Measurements from ENCODE around the gene SMCO2. TPM values are rescaled to one million over a fixed set of nuclear protein-coding genes. Genes with fewer than 3 reads are reported as not detected.

Gene SMCO2
- total and polyA plus RNA-seq, 12 donors = 0.42 to 0.88 (median 0.56) TPM; not detected in 8

DNA sequence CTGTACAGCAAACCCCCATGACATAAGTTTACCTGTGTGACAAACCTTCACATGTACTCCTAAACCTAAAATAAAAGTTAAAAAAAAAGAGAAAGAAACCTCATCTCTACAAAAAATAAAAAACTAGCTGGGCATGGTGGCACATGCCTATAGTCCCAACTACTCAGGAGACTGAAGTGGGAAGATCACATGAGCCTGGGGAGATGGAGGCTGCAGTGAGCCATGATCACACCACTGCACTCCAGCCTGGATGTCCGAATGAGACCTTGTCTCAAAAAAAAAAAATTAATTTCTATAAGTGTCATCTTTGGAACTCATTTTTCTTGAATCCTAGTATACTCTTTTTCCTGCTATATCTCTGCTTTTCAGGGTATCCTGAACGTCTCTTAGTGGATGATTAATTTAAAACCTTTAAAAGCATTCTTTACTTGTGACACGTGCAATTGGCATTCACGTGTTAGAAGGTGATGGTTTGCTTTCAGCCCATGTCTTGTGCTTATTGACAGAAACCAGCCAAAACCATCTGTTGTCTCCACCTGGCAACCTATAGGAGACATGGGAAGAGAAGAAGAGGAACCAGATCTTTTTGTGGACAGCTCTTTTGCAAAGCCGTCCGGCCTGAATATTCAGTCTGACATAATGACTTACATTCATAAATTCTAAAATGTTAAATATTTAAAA is 46.9 kb downstream of the SMCO2 start:
- no peak for DNase-seq
- Histone ChIP-seq H3K36me3 (replicated peaks in 1 of 2) (no peaks in the 10 kb centered on the region), H3K9me3 (replicated peaks in 1 of 3) (no peaks in the 10 kb centered on the region), H3K27ac (no peak overlapping the region), H3K4me3 (no peak overlapping the region), H3K4me1 (replicated peaks in 1 of 2) (no peaks in the 10 kb centered on the region), H3K27me3 (no peaks in the 10 kb centered on the region)
- intact Hi-C loops (cut with DNase I) = no loop called here
- TF ChIP-seq, protein P1, sequence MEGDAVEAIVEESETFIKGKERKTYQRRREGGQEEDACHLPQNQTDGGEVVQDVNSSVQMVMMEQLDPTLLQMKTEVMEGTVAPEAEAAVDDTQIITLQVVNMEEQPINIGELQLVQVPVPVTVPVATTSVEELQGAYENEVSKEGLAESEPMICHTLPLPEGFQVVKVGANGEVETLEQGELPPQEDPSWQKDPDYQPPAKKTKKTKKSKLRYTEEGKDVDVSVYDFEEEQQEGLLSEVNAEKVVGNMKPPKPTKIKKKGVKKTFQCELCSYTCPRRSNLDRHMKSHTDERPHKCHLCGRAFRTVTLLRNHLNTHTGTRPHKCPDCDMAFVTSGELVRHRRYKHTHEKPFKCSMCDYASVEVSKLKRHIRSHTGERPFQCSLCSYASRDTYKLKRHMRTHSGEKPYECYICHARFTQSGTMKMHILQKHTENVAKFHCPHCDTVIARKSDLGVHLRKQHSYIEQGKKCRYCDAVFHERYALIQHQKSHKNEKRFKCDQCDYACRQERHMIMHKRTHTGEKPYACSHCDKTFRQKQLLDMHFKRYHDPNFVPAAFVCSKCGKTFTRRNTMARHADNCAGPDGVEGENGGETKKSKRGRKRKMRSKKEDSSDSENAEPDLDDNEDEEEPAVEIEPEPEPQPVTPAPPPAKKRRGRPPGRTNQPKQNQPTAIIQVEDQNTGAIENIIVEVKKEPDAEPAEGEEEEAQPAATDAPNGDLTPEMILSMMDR (IDR thresholded peaks at IDR 0.05) = no peak
- no peak for TF ChIP-seq POLR2A (IDR thresholded peaks at IDR 0.05)
- 61 to 69% (median 68%) methylated on average over 6 of the region's 6 CpGs for WGBS, 4 donors

DNA sequence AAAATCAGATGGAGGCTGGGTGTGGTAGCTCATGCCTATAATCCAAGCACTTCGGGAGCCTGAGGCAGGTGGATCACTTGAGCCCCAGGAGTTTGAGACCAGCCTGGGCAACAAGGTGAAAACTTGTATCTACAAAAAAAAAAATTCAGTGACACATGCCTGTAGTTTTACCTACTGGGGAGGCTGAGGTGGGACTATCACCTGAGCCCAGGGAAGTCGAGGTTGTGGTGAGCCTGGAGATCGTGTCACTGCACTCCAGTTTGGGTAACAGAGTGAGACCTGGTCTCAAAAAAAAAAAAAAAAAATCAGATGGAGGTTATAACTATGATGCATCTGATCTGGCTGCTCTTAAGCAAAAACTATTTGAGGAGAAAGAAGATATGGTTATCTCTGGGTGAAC is 50.9 kb downstream of the SMCO2 start:
- Histone ChIP-seq H3K4me1 (replicated peaks in 1 of 2) (no peaks in the 10 kb centered on the region), H3K9me3 (replicated peaks in 1 of 3) (no peaks in the 10 kb centered on the region), H3K27me3 (no peaks in the 10 kb centered on the region), H3K36me3 (replicated peaks in 1 of 2) (no peaks in the 10 kb centered on the region), H3K27ac (no peak overlapping the region), H3K4me3 (no peak overlapping the region)
- intact Hi-C loops (cut with DNase I) = no loop called here
- no peak for DNase-seq
- WGBS, 4 donors = 85 to 100% (median 91%) methylated on average over 2 to 3 of the region's 3 CpGs
- TF ChIP-seq, protein P1 (IDR thresholded peaks at IDR 0.05) = no peak
- no peak for TF ChIP-seq POLR2A (IDR thresholded peaks at IDR 0.05)

DNA sequence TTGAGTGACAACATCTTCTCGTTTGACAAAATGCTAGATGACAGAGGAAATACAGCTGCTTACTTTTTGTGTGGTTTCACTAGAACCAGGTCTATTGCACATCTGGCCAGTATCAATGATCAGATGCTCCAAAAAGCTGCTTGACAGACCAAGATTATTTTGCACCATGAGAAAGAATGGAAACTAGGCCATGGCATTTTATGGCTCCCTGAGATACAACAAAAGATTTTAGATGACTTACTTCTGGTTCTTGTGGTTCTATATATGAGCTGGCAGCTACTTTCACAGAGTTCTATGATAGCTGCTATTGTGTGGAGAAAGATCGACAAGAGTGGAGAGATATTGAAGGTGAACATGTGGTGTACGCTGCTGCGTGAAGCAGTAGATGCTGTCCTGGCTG is 51.6 kb downstream of the SMCO2 start:
- DNase-seq = no peak
- no peaks in the 10 kb centered on the region for H3K4me1 ChIP-seq (replicated peaks in 1 of 2)
- intact Hi-C loops (cut with DNase I) = no loop called here
- no peaks in the 10 kb centered on the region for H3K9me3 ChIP-seq (replicated peaks in 1 of 3)
- TF ChIP-seq, protein P1 (IDR thresholded peaks at IDR 0.05) = no peak
- no peak overlapping the region for H3K27ac ChIP-seq
- no peaks in the 10 kb centered on the region for H3K36me3 ChIP-seq (replicated peaks in 1 of 2)
- WGBS, 4 donors = 84 to 91% (median 91%) methylated on average over 4 of the region's 4 CpGs
- no peaks in the 10 kb centered on the region for H3K27me3 ChIP-seq
- H3K4me3 ChIP-seq = no peak overlapping the region

DNA sequence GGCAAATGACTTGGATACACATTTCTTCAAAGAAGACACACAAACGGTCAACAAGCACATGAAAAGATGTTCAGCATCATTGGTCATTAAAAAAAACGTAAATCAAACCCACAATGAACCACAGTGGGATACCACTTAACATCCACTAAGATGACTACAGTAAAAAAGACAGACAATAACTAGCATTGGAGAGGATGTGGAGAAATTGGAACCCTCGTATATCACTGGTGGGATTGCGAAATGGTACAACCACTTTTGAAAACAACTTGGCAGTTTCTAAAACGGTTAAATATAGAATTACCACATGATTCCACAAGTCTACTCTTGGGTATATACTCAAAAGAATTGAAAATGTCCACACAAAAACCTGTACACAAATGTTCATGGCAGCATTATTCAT is 52.2 kb downstream of the SMCO2 start:
- no peak overlapping the region for H3K4me3 ChIP-seq
- 74 to 86% (median 76%) methylated on average over 5 of the region's 5 CpGs for WGBS, 4 donors
- intact Hi-C loops (cut with DNase I) = no loop called here

More for the DNA sequence above, 52.2 kb downstream of the SMCO2 start:
- Histone ChIP-seq H3K9me3 (replicated peaks in 1 of 3) (no peaks in the 10 kb centered on the region), H3K27ac (no peak overlapping the region), H3K4me1 (replicated peaks in 1 of 2) (no peaks in the 10 kb centered on the region), H3K27me3 (no peaks in the 10 kb centered on the region), H3K36me3 (replicated peaks in 1 of 2) (no peaks in the 10 kb centered on the region)
- DNase-seq = no peak
- no peak for TF ChIP-seq POLR2A (IDR thresholded peaks at IDR 0.05)
- TF ChIP-seq, protein P1 (IDR thresholded peaks at IDR 0.05) = no peak

All from adrenal gland (tissue), 12 donors.